GM20431 (cell line): ENCODE data around the gene DOCK10.

Experiments used
- in situ Hi-C: fragments of 300-500 bp; cut with MseI, MboI; formaldehyde crosslinking; loops from one replicate; pipeline ENCODE4 v1.15.0; 2020; ENCODE audit warnings: low sequenced_read_pairs; ENCODE audit not compliant: unreplicated experiment

Gene DOCK10

DNA sequence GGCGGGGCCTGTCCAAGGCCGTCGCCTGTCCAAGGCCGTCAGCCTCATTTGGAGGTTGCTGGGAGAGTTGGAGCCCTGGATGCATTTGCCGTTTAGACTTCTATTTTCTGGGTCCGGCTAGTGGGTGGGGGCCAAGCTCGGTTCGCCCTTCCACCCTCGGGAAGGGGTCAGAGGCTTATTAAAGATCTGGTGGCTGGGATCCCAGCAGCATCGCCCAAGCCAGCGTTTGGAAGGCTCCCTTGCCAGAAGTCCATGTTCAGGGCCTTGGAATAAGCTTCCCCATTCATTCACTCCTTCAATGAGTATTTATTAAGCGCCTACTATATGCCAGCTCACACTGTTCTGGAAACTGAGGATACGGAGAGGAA, 516 bp upstream of the DOCK10 start:
- in situ Hi-C loops = no loop called here

DNA sequence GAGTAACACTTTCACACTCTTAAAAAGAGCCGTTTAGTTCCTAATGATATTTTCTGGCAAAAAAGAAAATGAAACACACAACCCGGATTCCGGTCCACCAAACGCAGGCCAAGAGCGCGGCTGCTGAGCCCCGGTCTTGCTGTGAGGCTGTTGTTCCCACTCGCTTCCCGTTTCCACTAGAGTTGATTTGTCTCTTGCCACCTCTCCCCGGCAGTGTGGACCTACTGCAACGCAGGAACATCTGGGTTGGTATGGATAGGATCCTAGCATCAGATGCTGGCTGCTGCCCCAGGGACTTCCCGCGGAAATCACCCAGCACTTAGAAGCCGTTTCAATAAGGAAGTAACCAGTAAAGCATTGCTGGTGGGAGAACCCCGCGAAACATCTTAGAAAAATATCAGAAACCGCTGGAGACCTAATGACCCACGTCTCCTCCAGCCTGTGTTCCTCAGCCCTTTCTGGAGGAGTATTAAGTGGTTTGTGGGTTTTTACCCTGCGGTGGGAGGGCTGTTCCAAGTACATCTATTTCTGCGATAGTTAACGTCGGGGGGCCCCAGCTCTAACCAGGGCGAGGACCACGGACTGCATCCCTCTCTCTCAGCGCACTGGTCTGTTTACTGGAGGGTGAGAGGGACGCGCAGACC, 939 bp downstream of the DOCK10 start:
- in situ Hi-C loops = no loop called here

DNA sequence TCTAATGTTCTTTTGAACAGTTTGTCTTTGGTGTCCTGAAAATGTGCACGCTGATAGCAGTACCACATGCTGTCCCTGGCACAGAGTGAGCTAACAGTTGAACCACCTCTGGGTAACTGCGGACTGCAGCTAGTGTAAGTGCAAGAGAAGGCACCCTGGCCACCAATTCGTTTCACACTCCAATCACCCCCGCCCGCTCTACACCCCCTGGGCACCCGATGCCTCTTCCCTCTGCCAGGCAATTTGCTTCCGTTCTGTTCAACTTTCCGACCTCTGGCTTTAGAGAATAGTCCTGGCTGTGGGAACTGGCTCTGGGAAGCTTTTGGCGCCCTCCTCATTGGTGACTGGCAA, 1.4 kb downstream of the DOCK10 start:
- in situ Hi-C loops = no loop called here

DNA sequence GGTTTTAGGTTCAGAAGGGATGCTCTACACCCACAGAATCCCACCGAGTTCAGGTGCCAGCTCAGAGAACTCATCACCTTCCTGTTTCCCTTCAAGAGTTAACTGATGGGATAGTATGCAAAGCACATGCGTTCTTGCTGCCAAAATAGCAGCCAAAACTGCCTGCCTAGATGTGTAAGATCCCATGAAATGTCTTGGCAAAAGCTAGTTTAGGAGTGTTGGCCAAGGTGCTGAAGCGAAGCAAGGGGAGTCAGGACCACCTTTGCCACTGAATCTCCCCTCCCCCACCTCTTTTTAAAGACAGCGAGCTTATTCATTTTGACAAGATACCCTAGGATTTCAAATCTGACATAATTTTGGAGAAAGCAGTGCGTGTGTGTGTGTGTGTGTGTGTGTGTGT, 2.1 kb downstream of the DOCK10 start:
- in situ Hi-C loops = no loop called here

DNA sequence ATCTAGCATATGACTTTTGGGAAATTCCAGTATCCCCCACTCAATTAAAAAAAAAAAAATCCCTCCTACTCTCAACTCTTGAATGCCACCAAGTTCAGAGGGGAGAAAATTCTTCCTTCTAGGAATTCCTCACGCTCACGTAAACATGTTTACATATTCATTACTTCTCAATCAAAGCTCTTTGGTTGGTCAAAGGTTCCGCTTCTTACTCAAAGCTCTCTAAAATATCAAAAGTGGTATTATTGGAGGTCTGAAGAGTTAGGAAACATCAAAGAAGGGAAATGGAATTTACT, 4.1 kb downstream of the DOCK10 start:
- in situ Hi-C loops = no loop called here

DNA sequence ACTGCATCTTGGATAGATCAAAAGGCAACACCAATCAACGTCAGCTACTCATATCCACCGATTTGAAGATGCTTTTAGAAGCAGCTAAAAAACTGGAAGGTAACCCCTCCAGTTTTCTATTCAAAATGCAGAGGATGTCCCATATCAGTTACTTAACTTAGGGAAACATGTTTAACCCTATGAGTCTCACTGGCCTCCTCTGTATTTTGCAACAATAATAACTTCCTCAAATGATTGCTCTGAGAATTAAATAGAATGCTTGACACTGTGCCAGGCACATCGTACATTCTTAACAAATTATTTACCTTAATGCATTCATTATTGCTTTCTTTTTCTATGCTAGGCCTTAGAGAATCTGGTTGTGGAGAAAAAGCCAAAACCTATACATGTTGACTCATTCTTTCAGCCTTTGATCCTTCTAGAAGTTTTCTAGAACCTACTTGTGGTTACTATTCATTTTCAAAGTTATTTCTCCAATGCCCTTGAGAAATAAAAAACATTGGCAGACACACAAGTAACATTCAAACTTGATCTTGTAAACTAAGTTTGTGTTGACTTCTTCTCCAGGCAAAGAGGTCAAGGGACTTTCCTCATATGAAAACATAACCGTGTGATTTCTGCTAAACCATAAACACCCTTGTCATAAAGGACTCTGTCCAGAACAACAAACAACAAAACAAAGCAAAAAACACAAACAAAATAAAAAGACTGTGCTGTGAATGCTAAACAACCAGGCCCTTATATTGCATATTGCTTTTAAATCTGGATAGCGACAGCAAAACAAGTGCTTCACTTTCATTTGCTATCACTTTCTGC, 4.6 kb downstream of the DOCK10 start:
- in situ Hi-C loops = no loop called here

DNA sequence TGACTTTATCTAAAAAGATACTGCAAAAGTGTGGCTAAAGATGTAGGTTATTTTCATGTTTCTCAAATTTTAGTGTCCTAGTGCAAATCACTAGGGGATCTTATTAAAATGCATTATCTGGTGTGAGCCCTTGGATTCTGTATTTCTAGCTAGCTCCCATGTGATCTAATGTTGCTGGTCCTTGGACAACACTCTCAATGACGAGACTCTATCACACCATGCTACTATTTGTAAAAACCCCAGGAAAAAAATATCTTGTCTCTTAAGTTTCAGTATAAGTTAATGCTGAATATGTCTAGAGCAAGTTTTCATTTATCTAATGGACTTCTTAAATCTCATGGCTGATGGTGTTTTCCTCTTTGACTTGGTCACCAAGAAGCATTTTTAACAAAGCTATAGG, 5.8 kb downstream of the DOCK10 start:
- in situ Hi-C loops = no loop called here

DNA sequence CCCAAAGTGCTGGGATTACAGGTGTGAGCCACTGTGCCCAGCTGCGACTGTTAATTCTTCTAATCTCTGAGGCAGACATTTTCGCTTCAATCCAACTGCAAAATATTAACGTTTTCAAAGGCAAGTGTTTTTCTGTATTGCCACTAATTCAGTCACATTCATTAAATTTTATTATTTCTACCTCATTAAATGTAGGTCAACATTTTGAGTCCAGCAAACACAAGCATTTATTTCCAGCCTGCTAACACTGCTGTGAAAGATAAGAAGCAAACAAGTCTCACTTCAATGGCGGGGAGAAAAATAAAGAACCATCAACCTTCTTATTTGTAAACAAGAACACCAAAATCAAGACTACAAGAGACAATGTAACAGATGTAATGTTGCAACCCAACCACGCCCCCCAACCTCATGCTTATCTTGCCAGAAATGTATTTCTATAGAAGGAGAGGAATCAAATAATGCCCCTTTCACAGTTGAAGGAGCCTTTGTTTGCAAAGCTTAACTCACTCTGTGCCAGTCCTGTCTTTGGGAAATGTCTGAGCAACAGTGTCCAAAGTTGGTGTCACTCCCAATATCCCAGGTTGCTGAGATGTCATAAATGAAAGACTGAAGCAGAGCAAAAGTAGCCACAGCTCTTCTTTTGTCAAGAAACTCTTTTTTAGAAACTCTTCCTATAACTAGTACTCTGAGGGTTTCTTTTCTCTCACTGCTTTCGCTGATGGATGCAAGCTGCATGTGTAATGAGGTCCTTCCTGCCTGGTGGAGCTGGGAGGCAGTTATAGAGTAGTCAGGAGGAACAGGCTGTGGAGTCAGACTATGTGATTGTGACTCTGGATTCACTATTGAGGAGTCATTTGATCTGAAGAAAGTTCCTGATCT, 8.6 kb downstream of the DOCK10 start:
- in situ Hi-C loops = no loop called here

DNA sequence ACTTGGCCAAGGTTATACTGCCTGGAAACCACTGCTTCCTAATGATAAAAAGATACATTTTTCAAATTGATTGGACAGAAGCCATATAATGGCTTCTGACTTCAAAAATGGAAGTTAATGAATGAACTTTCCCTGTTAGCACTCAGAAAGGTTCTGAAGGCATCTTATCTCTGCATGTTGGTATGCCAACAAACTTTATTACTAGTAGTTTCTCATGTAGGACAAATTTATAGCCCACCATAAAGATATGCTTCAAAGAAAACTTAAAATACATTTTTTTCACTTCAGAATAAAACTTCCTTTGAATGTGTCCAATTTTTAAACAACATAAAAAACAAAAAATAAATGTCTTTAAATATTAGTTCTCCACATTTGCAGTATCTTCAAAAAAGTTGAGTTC, 10.0 kb downstream of the DOCK10 start:
- in situ Hi-C loops = no loop called here

DNA sequence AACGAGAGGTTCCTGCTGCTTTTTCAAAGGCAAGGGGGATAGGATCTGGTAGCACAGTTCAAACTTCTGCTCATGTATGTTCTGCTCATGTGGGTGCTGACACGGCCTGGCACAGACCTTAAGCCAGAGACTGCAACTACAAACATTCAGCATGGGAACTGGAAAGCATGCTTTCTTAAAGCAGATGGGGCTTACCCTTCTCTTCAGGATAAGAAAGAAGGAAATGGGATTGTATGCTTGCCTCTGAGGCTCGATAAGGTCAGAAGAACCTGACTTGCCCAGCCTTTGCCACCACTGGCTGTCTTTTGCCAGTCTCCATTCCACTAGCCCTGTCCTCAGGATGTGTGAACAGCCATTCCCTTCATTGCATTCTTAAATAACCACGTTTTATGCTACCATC, 10.7 kb downstream of the DOCK10 start:
- in situ Hi-C loops = no loop called here

DNA sequence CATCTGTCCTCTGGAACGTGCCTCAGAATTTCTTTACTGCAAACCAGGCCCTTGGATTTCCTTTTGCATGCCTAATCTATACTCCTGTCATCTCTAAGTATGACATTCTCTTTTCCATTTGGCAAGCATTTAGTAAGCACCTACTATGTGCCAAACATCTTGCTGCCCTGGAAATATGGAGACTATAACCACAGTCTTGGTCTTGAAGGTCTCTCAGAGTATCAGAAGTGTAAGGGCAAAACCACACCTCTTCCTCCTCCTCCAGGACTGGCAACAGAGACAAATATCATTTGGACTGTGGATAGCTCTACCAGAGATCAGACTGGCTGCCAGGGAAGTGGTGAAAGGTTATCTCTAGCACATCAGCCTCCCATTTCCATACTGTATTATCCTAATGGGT, 11.4 kb downstream of the DOCK10 start:
- in situ Hi-C loops = no loop called here

DNA sequence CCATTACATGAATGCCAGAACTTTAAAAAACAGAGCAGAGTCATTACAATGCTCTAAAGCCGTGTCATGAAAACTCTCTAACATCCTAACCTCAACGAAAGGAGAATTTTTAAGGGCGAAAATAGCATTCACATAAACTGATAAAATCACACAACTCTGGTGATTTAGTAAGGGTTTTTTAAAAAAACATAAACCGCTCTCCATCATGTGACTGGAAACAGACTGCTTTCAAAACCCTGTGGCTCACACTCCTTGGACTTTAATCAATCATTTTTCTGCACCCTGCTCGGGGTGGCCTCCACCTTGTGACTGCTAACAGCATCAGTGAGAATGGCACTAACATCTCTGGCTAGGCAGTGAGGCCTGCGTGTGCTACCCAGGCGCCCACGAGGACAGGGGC, 12.1 kb downstream of the DOCK10 start:
- in situ Hi-C loops = no loop called here

DNA sequence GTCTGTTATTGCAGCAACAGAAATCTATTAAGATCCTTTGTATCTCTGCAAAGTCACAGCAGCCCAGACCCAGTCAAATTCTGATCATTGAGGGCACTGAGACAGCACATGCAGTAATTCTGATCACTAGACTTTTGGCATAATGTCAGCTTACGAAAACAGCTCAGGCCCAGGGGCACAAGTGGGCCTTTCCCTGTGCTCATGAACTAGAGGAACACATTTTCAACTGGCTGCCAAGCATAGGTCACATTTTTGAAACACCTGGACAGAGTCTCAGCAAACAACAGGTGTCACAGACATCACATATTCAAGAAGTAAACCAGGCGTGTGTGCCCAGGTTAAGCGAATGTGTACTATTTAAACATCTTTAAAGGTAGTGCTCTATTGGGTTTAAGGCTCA, 13.7 kb downstream of the DOCK10 start:
- in situ Hi-C loops = no loop called here

DNA sequence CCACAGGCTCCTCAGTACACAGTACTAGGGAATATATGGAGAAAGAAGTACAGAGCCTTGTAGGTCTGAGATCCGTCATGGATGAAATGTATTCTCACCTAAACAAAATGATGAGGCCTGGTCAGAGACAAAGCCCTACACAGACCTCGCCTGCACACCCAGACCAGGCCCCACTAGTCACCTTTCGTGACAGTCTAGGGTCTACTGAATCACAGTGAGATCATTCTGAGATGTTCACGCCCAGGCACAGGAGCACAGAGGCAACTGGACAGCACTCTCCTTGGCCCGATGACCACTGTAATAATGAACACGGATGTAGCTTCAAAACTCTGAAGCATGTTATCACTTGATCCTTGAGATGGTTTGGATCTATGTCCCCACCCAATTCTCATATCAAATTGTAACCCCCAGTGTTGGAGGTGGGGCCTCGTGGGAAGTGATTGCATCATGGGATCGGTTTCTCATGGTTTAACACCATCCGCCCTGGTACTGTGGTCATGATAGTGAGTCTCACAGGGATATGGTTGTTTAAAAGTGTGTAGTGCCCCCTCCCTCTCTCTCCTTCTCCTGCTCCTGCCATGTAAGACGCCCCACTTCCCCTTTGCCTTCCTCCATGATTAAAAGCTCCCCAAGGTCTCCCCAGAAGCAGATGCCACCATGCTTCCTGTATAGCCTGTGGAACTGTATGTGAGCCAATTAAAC, 15.1 kb downstream of the DOCK10 start:
- in situ Hi-C loops = no loop called here

DNA sequence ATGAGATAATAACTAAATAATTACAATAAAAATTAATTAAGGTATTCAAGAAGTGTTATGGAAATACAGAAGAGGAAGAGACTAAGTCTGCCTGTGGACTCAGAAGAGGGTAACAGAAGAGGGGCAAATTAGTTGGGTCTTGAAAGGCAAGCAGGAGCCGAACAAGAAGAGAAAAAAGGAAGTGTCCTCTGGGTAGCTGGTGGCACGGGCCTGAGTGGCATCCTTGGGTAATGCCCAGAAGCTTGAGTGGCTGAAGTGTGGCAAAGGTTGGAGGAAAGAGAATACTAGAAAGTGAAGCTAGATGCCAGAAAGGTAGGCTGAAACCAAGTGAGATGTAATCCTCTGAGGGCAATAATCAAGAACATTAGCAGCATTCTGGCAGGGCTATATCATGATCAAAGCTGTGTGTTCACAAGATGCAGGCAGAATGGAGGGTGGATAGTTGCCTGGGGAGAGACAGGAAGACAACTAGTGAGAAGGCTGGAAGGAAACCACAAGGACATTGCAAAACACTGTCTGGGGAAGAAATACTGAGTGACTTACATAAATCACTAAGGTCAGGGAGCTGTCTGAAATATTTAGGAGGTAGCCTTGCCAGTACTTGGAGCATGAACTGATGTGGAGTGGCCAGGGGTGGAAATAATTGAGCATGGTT, 16.2 kb downstream of the DOCK10 start:
- in situ Hi-C loops = no loop called here

DNA sequence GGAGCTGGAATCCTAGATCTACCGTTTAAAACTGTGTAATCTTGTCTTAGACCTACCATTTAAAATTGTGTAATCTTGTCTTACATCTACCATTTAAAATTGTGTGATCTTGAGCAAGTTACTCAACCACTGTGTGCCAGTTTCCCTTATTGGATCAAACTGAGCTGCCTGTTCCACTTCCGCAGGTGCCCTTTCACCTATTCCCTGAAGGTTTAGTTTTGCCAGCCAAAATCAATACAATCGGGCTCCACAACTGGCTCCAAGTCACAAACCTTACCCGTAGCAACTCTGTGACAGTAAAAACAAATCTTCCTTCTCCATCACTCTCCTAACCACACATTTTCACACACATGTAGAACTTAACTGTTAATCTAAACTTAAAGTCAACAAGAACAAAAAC, 20.1 kb downstream of the DOCK10 start:
- in situ Hi-C loops = no loop called here

DNA sequence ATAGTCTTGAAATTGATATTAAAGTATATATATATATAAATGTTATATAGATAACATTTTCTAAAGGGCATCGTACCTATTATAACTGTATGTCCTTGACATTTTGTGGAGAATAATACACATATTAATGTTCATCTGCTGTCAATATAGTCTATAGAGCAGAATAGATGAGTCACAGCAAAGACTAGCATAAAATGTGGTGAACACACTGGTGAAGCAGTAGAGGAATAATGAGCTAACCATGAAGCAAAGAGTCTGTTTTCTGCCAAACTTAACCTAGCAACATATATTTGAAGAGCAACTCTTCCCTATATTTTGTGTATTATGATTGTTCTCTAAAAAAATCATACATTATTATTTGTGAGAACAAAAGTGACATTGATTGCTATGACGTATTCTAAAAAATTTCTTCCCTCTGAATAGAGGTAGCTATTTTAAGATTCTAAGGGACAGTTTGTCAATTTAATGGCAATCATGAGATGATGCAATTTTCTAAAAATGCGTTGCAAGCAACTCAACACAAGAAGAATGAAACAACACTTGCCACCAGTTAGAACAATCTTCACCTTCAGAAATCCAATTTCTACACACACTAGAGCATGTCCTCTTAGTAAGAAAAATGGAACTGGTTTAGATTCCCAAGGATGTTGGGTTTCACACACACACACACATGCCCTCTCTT, 22.0 kb downstream of the DOCK10 start:
- in situ Hi-C loops = no loop called here

DNA sequence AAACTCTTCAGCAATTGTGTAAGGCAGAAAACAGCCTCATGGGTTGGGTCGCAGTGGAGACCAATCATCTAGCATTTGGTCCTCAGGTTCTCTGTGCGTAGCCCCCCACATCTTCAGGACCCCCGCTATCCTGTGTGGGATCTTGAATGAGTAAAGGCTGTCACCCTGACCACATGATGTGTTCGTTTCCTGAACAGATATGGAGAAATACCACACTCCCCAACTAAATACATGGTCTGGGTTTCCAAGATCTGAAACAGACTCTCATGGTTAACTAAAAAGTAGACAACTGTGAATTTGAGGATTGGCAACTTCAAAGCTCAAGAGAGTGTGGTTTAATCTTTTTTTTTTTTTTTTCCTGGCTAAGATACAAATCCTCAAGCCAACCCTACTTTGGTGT, 23.2 kb downstream of the DOCK10 start:
- in situ Hi-C loops = no loop called here

DNA sequence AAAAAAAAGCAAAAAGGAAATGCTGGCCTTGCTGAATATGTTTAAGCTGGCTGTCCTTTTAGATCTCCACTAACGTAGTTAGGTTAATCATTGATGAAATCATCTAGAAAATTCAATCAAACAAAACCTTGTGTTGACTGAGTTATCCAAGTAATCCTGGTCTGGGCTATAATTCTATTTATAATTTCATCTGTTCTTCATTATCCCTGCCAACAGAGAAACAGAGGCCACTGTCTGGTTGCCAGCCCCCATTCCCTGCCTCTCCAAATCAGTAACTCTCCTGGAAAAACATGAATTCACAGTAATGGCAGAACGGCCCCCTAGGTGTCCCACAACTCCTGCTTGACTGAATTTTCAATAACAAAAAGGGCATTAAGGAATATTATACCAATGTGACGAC, 24.6 kb downstream of the DOCK10 start:
- in situ Hi-C loops = no loop called here
